Vagina (tissue), 2 donors: ENCODE data around the gene ZPBP2. TPM values are rescaled to one million over a fixed set of nuclear protein-coding genes. Genes with fewer than 3 reads are reported as not detected.
A peak's percentile ranks its signal among the peaks of the same experiment; 100 is the strongest.
"Not testable (repeated sequence)": the region's sequence is repeated elsewhere in the genome, so short reads cannot be mapped to it uniquely, and the experiment has no call there.

Experiments used
- DNase-seq, 2 donors: peaks; one replicate each; pipeline ENCODE4 v3.0.0-alpha.2; 2017; ENCODE audit errors: extremely low spot score in 2 of 2
- H3K27ac ChIP-seq: fragments of 200-600 bp; sonication (generic); one replicate; pipeline ENCODE4 v1.5.1; 2019
- H3K27me3 ChIP-seq: fragments of 200-600 bp; sonication (generic); one replicate; pipeline ENCODE4 v1.5.1; 2019
- H3K36me3 ChIP-seq, 2 donors: fragments of 200-600 bp; sonication (generic); one replicate each; pipeline ENCODE4 v1.5.1; 2017 to 2019
- H3K4me1 ChIP-seq: fragments of 200-600 bp; sonication (generic); one replicate; pipeline ENCODE4 v1.5.1; 2019
- H3K4me3 ChIP-seq, 2 donors: fragments of 200-600 bp; sonication (generic); 1 replicate in 1 of 2; 2 replicates in 1 of 2; pipeline ENCODE4 v1.5.1; 2016 to 2019
- H3K9me3 ChIP-seq: fragments of 200-600 bp; sonication (generic); one replicate; pipeline ENCODE4 v1.5.1; 2019
- CTCF ChIP-seq, 3 experiments: fragments of 450-650 bp in 2 of 3; fragments of 200-600 bp in 1 of 3; sonication (generic) in 1 of 3; IDR thresholded peaks; one replicate each; pipeline ENCODE4 v1.5.1; 2017 to 2019; ENCODE audit warnings: antibody characterized with exemption in 3 of 3, mild to moderate bottlenecking in 2 of 3, moderate library complexity in 2 of 3
- POLR2A ChIP-seq, 2 donors: fragments of 450-650 bp; IDR thresholded peaks; one replicate each; pipeline ENCODE4 v1.6.1; 2017; ENCODE audit warnings: antibody characterized with exemption in 2 of 2, mild to moderate bottlenecking in 2 of 2, moderate library complexity in 2 of 2
- POLR2AphosphoS5 ChIP-seq, 2 donors: sonication (generic); formaldehyde crosslinking; IDR thresholded peaks; one replicate each; pipeline ENCODE4 v1.9.0; 2017; ENCODE audit warnings: antibody characterized with exemption in 2 of 2, mild to moderate bottlenecking in 2 of 2, low read depth in 1 of 2; ENCODE audit not compliant: insufficient read depth in 1 of 2
- intact Hi-C: fragments of 100-400 bp; cut with DNase I; formaldehyde crosslinking; loops from one replicate; pipeline ENCODE4 v1.15.1; 2023
- total RNA-seq: library from RNA; depleted of rRNA; stranded (reverse); fragments of >200 nt; gene quantifications from one replicate; pipeline ENCODE4 v1.2.3, GENCODE V29; 2016

ZPBP2 gene
- total RNA-seq, 1 donor from 2014 or later: not detected

- intact Hi-C loops: no loop called here
- TF ChIP-seq POLR2AphosphoS5 (IDR thresholded peaks at IDR 0.05; ENCODE audit: insufficient read depth in 1 of 2, low read depth in 1 of 2) (no peak), POLR2A (IDR thresholded peaks at IDR 0.05) (no peak), CTCF (IDR thresholded peaks at IDR 0.05) (no peak)
These were observed 13.1 kb upstream of the ZPBP2 start for GRCh38 chr17:39854909-39855308.

GRCh38 chr17:39855911-39856649, 11.9 kb upstream of the ZPBP2 start:
- DNase-seq, H3K27ac ChIP-seq, H3K36me3 ChIP-seq, intact Hi-C loops, H3K9me3 ChIP-seq, H3K27me3 ChIP-seq, H3K4me3 ChIP-seq, H3K4me1 ChIP-seq: not testable (repeated sequence)

More at GRCh38 chr17:39854909-39855308, 13.1 kb upstream of the ZPBP2 start:
- Histone ChIP-seq H3K9me3 (no peaks in the 10 kb centered on the region), H3K27ac (no peak overlapping the region), H3K36me3 (no peaks in the 10 kb centered on the region), H3K4me1 (no peaks in the 10 kb centered on the region), H3K4me3 (no peak overlapping the region), H3K27me3 (no peaks in the 10 kb centered on the region)
- no peak for DNase-seq

- TF ChIP-seq POLR2A (IDR thresholded peaks at IDR 0.05) (no peak), CTCF (IDR thresholded peaks at IDR 0.05) (no peak), POLR2AphosphoS5 (IDR thresholded peaks at IDR 0.05; ENCODE audit: insufficient read depth in 1 of 2, low read depth in 1 of 2) (no peak)
- Histone ChIP-seq H3K36me3 (no peaks in the 10 kb centered on the region), H3K4me3 (no peak overlapping the region), H3K27ac (no peak overlapping the region), H3K9me3 (no peaks in the 10 kb centered on the region), H3K4me1 (peaks cover 8% of the 10 kb centered on the region), H3K27me3 (peaks cover 6% of the 10 kb centered on the region)
- intact Hi-C loops: no loop called here
- DNase-seq: no peak
These were observed 6.8 kb upstream of the ZPBP2 start for GRCh38 chr17:39861235-39861634.

DNA sequence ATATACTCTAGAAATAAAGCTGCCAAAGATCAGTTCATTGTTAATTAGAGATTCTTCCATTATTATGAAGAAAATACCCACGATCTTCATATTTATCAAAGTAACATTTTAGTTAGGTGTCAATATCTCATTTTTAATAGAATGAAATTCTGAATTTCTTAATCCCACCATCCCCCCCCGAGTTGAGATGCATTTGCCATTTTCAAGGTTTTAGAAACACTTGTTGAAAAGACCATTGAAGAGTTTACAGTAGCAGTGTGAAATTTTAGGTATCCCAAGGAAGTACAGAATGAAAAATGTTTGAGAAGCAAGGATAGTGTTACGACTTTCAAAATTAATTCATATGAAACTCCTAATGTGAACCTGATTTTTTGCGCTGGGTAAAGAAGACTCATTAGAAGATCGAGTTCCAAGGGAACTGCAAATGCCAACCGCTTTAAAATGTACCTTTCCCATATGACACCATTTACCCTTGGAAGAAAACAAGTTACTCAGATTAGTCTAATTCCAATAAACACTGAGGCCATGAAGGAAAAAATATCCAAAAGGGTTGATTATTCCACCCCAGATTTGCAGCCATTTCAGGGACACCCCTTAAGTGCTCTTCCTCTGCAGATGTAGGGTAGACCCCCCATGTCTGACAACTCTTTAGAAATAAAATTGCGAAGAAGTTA, 4.6 kb upstream of the ZPBP2 start:
- no peaks in the 10 kb centered on the region for H3K36me3 ChIP-seq
- H3K4me1 ChIP-seq: peaks cover 8% of the 10 kb centered on the region
- H3K27me3 ChIP-seq: peaks cover 6% of the 10 kb centered on the region
- TF ChIP-seq POLR2A (IDR thresholded peaks at IDR 0.05): no peak
- no peak for TF ChIP-seq POLR2AphosphoS5 (IDR thresholded peaks at IDR 0.05; ENCODE audit: insufficient read depth in 1 of 2, low read depth in 1 of 2)
- TF ChIP-seq CTCF (IDR thresholded peaks at IDR 0.05): no peak
- no peak for DNase-seq
- intact Hi-C loops: no loop called here
- no peaks in the 10 kb centered on the region for H3K9me3 ChIP-seq
- H3K27ac ChIP-seq: no peak overlapping the region
- peak overlapping the region; percentile 21 to 33 for H3K4me3 ChIP-seq

GRCh38 chr17:39863918-39864746, 3.9 kb upstream of the ZPBP2 start, which contains the start of gene IKZF3:
Gene IKZF3, minus strand, starts transcription at chr17:39864312. Its CDS starts 186 bp downstream, at chr17:39864126.
- Histone ChIP-seq H3K36me3 (no peaks in the 10 kb centered on the region), H3K27ac (no peak within 1 kb of the TSS), H3K4me3 (peak within 1 kb of the TSS; percentile 21 to 33), H3K27me3 (peaks cover 6% of the 10 kb centered on the region), H3K9me3 (no peaks in the 10 kb centered on the region), H3K4me1 (peaks cover 8% of the 10 kb centered on the region)
- intact Hi-C loops: no loop called here
- peak in 1 of 2 donors; percentile 35 for TF ChIP-seq POLR2AphosphoS5 (IDR thresholded peaks at IDR 0.05; ENCODE audit: insufficient read depth in 1 of 2, low read depth in 1 of 2)
- no peak for TF ChIP-seq CTCF (IDR thresholded peaks at IDR 0.05)
- DNase-seq: no peak
